GM12872 (cell line): ENCODE results near the gene MIB2.

Experiments used
- TF ChIP-seq, protein P1 (sequence below): IDR thresholded peaks from 3 replicates; pipeline ENCODE4 v1.5.1; 2011; ENCODE audit warnings: low read depth, mild to moderate bottlenecking, low read length, moderate library complexity; ENCODE audit not compliant: insufficient read depth

Gene MIB2

DNA sequence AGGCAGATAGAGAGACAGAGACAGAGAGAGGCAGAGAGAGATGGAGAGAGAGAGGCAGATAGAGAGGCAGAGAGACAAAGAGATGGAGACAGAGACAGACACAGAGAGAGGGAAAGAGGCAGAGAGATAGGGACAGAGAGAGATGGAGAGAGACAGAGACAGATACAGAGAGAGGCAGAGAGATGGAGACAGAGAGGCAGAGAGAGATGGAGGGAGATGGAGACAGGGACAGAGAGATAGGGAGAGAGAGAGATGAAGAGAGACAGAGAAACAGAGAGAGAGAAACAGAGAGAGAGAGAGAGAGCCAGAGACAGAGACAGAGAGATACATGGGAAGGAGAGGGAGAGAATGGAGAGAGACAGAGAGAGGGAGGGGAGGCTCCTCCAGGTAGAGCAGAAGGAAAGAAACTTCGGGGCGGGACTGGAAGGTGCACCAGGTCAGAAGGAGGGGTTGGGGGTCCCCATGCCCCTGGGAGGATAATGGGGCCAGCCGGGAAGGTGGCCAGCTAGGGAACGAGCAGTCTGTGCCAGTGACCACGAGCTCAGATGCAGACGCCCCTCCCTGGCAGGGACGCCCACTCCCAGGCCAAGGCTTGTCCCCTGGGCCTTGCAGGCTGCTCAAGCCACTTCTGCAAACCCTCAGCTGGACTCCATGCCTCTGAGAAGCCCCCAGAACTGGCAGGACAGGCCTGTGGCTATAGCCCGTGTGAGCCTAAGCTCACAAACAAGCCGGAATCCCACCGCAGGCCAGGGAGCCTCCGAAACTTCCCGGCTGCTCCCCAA is 18.6 kb upstream of the MIB2 start:
- TF ChIP-seq, protein P1, sequence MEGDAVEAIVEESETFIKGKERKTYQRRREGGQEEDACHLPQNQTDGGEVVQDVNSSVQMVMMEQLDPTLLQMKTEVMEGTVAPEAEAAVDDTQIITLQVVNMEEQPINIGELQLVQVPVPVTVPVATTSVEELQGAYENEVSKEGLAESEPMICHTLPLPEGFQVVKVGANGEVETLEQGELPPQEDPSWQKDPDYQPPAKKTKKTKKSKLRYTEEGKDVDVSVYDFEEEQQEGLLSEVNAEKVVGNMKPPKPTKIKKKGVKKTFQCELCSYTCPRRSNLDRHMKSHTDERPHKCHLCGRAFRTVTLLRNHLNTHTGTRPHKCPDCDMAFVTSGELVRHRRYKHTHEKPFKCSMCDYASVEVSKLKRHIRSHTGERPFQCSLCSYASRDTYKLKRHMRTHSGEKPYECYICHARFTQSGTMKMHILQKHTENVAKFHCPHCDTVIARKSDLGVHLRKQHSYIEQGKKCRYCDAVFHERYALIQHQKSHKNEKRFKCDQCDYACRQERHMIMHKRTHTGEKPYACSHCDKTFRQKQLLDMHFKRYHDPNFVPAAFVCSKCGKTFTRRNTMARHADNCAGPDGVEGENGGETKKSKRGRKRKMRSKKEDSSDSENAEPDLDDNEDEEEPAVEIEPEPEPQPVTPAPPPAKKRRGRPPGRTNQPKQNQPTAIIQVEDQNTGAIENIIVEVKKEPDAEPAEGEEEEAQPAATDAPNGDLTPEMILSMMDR, result no peak

GRCh38 chr1:1597275-1597930 is 17.9 kb upstream of the MIB2 start:
- TF ChIP-seq, protein P1, result peak; percentile 63

- TF ChIP-seq, protein P1, result no peak
These were observed 17.1 kb upstream of the MIB2 start for GRCh38 chr1:1598051-1598719.

DNA sequence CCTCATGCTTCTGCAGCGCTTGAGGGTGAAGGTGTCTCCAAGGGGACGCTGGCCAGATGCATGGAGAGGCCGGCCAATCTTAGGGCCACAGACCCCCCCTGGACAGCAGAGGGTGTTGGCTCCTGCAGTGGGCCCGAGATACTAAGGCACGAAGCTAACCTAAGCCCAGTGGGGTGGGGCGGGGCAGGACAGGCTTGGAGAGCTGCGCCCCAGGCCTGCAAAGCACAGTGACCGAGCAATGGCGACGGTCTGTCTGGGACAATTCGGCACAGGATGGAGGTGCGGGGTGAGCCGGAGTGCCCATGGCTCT is 16.6 kb upstream of the MIB2 start:
- TF ChIP-seq, protein P1, result no peak

- TF ChIP-seq, protein P1, result no peak
These were observed 16.0 kb upstream of the MIB2 start for GRCh38 chr1:1599030-1599934.

- TF ChIP-seq, protein P1, result no peak
These were observed 15.1 kb upstream of the MIB2 start, which contains the start of gene FNDC10 for GRCh38 chr1:1599935-1600860. TSS of gene FNDC10 (minus strand) at chr1:1600135. CDS start at chr1:1600015, 120 bp downstream.
